AG09309 (cell line): ENCODE measurements around the gene PLEKHA7.

Experiments
- DNase-seq: peaks from one replicate; pipeline ENCODE4 v3.0.0-alpha.2; 2010; ENCODE audit warnings: low read depth
- H3K4me3 ChIP-seq: 2 replicates; pipeline ENCODE4 v1.5.1; 2011; ENCODE audit warnings: mild to moderate bottlenecking, low read depth, low read length, moderate library complexity; ENCODE audit not compliant: control insufficient read depth
- CTCF ChIP-seq: IDR thresholded peaks from 2 replicates; pipeline ENCODE4 v1.5.1; 2011; ENCODE audit warnings: mild to moderate bottlenecking, low read depth, low read length, inconsistent platforms; ENCODE audit not compliant: insufficient read depth, control insufficient read depth; ENCODE audit errors: missing control alignments

Gene PLEKHA7

DNA sequence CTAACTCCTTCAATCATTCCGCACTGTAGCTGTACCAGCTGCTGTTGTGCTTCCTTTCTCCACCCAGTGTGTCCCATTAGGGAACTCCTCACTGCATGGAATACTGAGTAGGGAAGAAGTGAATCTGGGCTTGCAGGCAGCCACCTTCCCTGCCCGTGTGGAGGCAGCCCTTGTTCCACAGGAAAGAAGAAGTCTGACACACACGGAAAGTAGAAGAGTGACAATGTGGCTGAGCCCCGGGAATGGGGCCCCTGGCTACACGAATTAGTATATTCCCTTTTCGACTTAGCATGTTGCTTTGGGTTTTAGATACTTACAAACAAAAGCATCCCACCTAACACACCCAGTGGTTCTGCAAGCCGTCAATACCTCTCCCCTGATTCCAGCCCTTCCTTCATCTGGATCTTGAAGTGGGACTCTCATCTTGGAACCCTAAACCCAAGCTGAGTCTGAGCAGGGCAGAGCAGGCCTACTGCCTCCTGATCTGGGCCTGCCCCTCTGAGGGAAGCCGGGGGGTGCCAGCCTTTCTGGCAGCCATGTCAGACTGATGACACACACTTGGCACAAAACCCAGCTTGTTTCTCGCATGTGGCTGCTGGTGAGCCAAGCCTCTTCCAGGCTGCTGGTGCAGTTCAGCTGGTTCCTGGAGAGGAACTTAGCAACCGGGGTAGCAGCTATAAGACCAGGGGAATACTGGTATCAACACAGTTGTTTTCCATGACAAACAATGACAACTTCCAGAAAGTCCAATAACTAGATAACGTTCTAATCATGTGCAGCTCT lies 204.1 kb downstream of the PLEKHA7 start:
- DNase-seq: no peak
- no peak for TF ChIP-seq CTCF
- no peak overlapping the region for H3K4me3 ChIP-seq

DNA sequence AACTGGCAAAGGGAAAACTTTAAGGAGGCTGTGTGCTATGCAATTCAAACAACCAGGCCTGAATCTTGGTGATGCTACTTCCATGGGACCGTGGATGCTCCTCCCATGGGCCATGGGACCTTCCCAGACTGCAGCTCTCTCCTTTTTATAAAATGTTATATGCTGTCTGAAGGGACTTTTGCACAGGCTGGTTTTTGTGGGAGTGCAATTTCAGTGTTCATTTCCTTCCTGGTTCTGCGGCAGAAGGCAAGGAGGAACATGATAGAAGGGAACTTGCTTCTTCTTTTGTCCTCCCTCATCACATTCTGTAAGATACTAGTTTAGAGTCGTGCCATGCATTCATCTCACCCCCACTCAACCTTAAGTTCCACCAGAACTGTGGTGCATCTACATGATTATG lies 206.9 kb downstream of the PLEKHA7 start:
- no peak overlapping the region for H3K4me3 ChIP-seq
- no peak for DNase-seq
- TF ChIP-seq CTCF: no peak

- H3K4me3 ChIP-seq: no peak overlapping the region
- no peak for TF ChIP-seq CTCF
- no peak for DNase-seq
Observed at GRCh38 chr11:16806791-16807190, 207.4 kb downstream of the PLEKHA7 start.

DNA sequence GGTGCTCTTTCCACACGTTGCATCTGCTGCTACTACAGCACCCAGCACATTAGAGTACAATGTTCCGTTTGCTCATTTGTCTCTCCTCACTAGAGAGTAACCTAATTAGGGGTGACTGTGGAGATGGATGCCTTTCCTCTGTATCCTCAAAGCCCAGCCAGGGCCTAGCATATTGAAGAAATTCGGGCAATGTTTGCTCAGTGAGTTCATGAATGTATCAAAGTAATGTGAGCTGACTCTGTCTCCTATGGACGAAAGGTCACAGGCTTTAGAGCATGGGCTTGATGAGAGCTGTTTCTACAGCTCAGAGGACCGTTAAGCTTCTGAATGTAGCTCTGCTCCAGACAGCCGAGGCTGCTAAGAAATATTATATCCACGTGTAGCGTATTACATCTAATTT lies 208.3 kb downstream of the PLEKHA7 start:
- no peak for DNase-seq
- TF ChIP-seq CTCF: no peak
- H3K4me3 ChIP-seq: no peak overlapping the region

- no peak overlapping the region for H3K4me3 ChIP-seq
- no peak for TF ChIP-seq CTCF
- no peak for DNase-seq
Observed at GRCh38 chr11:16804104-16804947, 209.9 kb downstream of the PLEKHA7 start.

- TF ChIP-seq CTCF: no peak
- H3K4me3 ChIP-seq: no peak overlapping the region
- no peak for DNase-seq
Observed at GRCh38 chr11:16801288-16801980, 212.8 kb downstream of the PLEKHA7 start.
